Measurements from ENCODE around the gene ADPRM.

ADPRM gene

DNA sequence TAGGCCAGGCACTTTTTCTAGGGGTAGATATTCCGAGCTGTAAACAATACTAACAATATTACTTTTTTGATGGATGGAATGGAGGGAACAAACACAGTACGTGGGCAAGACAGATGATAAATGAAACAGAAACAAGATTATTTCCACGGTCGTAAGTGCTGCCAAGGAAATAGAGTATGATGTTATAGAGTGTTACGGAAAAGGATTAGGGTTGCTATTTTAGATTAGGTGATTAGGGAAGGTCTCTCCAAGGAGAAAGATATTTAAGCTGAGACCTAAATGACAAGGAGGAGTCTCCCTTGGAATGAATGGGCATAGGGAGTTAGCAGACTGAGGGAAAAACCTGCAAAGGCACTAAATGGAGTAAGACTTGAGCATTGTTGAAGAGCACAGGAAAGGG is 8.3 kb downstream of the ADPRM start (continued):
- TF ChIP-seq, protein P1, sequence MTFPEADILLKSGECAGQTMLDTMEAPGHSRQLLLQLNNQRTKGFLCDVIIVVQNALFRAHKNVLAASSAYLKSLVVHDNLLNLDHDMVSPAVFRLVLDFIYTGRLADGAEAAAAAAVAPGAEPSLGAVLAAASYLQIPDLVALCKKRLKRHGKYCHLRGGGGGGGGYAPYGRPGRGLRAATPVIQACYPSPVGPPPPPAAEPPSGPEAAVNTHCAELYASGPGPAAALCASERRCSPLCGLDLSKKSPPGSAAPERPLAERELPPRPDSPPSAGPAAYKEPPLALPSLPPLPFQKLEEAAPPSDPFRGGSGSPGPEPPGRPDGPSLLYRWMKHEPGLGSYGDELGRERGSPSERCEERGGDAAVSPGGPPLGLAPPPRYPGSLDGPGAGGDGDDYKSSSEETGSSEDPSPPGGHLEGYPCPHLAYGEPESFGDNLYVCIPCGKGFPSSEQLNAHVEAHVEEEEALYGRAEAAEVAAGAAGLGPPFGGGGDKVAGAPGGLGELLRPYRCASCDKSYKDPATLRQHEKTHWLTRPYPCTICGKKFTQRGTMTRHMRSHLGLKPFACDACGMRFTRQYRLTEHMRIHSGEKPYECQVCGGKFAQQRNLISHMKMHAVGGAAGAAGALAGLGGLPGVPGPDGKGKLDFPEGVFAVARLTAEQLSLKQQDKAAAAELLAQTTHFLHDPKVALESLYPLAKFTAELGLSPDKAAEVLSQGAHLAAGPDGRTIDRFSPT (tag by site-specific recombination; IDR thresholded peaks at IDR 0.05) = no peak
- TF ChIP-seq ZNF664 (tag by site-specific recombination; IDR thresholded peaks at IDR 0.05) (no peak), ZNF747 (tag by site-specific recombination; IDR thresholded peaks at IDR 0.05) (no peak), WT1 (tag by site-specific recombination; IDR thresholded peaks at IDR 0.05) (no peak), ZIC2 (tag by site-specific recombination; IDR thresholded peaks at IDR 0.05) (no peak), ELK4 (IDR thresholded peaks at IDR 0.05; ENCODE audit: borderline replicate concordance, low read depth, low read length) (no peak), ZNF354C (tag by site-specific recombination; IDR thresholded peaks at IDR 0.05; ENCODE audit: borderline replicate concordance, low read depth) (no peak), ZNF596 (tag by site-specific recombination; IDR thresholded peaks at IDR 0.05) (no peak), ZBTB1 (tag by site-specific recombination; IDR thresholded peaks at IDR 0.05) (no peak), ZNF274 (IDR thresholded peaks at IDR 0.05; ENCODE audit: low read length) (no peak), ZNF274 (tag by site-specific recombination; IDR thresholded peaks at IDR 0.05; ENCODE audit: borderline replicate concordance) (no peak)
- TF ChIP-seq, protein P2, sequence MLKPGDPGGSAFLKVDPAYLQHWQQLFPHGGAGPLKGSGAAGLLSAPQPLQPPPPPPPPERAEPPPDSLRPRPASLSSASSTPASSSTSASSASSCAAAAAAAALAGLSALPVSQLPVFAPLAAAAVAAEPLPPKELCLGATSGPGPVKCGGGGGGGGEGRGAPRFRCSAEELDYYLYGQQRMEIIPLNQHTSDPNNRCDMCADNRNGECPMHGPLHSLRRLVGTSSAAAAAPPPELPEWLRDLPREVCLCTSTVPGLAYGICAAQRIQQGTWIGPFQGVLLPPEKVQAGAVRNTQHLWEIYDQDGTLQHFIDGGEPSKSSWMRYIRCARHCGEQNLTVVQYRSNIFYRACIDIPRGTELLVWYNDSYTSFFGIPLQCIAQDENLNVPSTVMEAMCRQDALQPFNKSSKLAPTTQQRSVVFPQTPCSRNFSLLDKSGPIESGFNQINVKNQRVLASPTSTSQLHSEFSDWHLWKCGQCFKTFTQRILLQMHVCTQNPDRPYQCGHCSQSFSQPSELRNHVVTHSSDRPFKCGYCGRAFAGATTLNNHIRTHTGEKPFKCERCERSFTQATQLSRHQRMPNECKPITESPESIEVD (tag by site-specific recombination; IDR thresholded peaks at IDR 0.05) = no peak

DNA sequence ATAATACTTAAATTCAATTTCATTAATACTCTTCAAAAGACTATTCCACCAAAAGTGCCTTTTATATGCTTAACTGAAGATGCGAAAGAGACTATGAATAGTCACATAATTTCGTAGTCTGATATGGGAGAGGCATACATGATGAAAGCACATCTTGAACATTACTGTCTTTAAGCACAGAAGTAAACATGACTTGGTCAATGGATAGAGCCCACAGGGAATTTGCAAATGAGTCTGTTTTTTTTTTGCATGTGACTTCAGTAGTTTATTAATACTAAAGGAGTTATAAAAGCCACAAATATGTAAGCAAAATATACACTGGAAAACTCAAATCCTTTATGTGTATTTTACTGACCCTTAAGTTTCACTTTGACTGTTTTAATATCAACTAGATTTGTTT is 15.9 kb downstream of the ADPRM start:
- Histone ChIP-seq H3K27ac (ENCODE audit: extremely low read depth, low read depth, low read length) (no peak overlapping the region), H3K4me1 (ENCODE audit: control insufficient read depth, insufficient read depth, low read length) (no peaks in the 10 kb centered on the region), H3K9me3 (ENCODE audit: control insufficient read depth, insufficient read depth, low read depth, low read length) (no peaks in the 10 kb centered on the region), H3K4me3 (ENCODE audit: low read depth, low read length) (no peak overlapping the region), H3K36me3 (ENCODE audit: control insufficient read depth in 2 of 2, insufficient read depth in 1 of 2, low read length in 2 of 2) (peaks cover 19 to 45% of the 10 kb centered on the region in 2 experiments)
- ChIA-PET POLR2A (no interaction called here), CTCF (no interaction called here)
- TF ChIP-seq, protein P3, sequence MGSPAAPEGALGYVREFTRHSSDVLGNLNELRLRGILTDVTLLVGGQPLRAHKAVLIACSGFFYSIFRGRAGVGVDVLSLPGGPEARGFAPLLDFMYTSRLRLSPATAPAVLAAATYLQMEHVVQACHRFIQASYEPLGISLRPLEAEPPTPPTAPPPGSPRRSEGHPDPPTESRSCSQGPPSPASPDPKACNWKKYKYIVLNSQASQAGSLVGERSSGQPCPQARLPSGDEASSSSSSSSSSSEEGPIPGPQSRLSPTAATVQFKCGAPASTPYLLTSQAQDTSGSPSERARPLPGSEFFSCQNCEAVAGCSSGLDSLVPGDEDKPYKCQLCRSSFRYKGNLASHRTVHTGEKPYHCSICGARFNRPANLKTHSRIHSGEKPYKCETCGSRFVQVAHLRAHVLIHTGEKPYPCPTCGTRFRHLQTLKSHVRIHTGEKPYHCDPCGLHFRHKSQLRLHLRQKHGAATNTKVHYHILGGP (tag by site-specific recombination; IDR thresholded peaks at IDR 0.05) = no peak
- TF ChIP-seq SCRT1 (tag by site-specific recombination; IDR thresholded peaks at IDR 0.05; ENCODE audit: borderline replicate concordance) (no peak), OVOL3 (tag by site-specific recombination; IDR thresholded peaks at IDR 0.05) (no peak), ZNF843 (tag by site-specific recombination; IDR thresholded peaks at IDR 0.05) (no peak), ZFP41 (tag by site-specific recombination; IDR thresholded peaks at IDR 0.05; ENCODE audit: borderline replicate concordance) (no peak), ZNF138 (tag by site-specific recombination; IDR thresholded peaks at IDR 0.05; ENCODE audit: borderline replicate concordance) (no peak), ZNF155 (tag by site-specific recombination; IDR thresholded peaks at IDR 0.05) (no peak), EGR2 (tag by site-specific recombination; IDR thresholded peaks at IDR 0.05; ENCODE audit: low read depth) (no peak), ZNF202 (tag by site-specific recombination; IDR thresholded peaks at IDR 0.05; ENCODE audit: borderline replicate concordance) (no peak), ZNF433 (tag by site-specific recombination; IDR thresholded peaks at IDR 0.05; ENCODE audit: low read depth) (no peak), HOXC10 (CRISPR knock-in tag; IDR thresholded peaks at IDR 0.05) (no peak), ZNF302 (tag by site-specific recombination; IDR thresholded peaks at IDR 0.05; ENCODE audit: low read depth) (no peak), ATF2 (tag by site-specific recombination; IDR thresholded peaks at IDR 0.05; ENCODE audit: low read depth) (no peak), ZXDB (tag by site-specific recombination; IDR thresholded peaks at IDR 0.05) (no peak)

All from HEK293 (cell line).